Omental fat pad (tissue), 4 donors: Measurements from ENCODE around the gene GART. TPM values are rescaled to one million over a fixed set of nuclear protein-coding genes. Genes with fewer than 3 reads are reported as not detected.

ENCODE experiments used
- ATAC-seq: fragments of 150-250 bp; one replicate; pipeline ENCODE4 v1.9.1; 2016; ENCODE audit warnings: mild to moderate bottlenecking, moderate library complexity; ENCODE audit not compliant: low FRiP score
- DNase-seq: peaks from one replicate; pipeline ENCODE4 v3.0.0-alpha.2; 2019; ENCODE audit warnings: low spot score
- total RNA-seq, 4 donors: library from RNA; depleted of rRNA; stranded (reverse); fragments of >200 nt; gene quantifications; one replicate each; pipeline ENCODE4 v1.1.0, GENCODE V29; 2016
- TF ChIP-seq, protein P1 (sequence below), 3 donors: fragments of 450-650 bp; IDR thresholded peaks; one replicate each; pipeline ENCODE4 v1.5.1; 2016 to 2017; ENCODE audit warnings: antibody characterized with exemption in 3 of 3, mild to moderate bottlenecking in 3 of 3, moderate library complexity in 2 of 3

Gene GART
- total RNA-seq, 4 donors from 2014 or later, result 102 to 208 (median 127) TPM

DNA sequence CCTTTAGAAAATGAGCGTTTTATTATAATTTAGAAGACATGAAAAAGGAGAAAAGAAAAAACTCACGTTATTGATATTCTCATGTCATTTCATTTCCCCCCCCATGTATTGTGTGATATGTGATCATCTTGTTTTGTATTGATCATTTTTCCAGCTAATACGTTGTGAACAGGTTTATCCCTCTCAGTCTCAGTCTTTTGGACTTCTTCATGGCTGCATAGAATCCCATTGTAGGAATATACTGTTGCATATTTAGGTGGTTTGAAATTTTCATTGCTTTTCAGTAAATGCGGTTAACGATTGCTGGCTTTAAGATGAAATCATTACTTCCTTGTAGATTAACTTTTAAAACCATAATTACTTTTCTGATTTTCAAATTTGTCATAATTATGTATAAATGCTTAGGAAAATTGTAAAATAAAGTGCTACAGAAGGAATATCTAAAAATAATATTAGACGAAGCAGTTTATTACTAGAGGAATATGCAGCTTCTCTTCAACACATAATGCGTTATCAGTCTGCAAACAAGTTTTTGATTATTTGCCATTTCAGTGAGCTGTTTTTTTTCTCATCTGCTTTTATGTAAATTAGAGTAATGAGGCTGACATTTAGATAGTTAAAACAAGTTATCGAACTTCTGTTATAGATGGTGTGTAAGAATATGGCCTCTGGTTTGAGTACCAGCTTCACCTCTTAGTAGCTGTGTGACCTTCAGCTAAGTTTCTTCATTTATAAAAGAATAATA, 2.7 kb upstream of the GART start:
- TF ChIP-seq, protein P1, sequence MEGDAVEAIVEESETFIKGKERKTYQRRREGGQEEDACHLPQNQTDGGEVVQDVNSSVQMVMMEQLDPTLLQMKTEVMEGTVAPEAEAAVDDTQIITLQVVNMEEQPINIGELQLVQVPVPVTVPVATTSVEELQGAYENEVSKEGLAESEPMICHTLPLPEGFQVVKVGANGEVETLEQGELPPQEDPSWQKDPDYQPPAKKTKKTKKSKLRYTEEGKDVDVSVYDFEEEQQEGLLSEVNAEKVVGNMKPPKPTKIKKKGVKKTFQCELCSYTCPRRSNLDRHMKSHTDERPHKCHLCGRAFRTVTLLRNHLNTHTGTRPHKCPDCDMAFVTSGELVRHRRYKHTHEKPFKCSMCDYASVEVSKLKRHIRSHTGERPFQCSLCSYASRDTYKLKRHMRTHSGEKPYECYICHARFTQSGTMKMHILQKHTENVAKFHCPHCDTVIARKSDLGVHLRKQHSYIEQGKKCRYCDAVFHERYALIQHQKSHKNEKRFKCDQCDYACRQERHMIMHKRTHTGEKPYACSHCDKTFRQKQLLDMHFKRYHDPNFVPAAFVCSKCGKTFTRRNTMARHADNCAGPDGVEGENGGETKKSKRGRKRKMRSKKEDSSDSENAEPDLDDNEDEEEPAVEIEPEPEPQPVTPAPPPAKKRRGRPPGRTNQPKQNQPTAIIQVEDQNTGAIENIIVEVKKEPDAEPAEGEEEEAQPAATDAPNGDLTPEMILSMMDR (IDR thresholded peaks at IDR 0.05), result no peak
- no peak for ATAC-seq
- DNase-seq, result no peak

DNA sequence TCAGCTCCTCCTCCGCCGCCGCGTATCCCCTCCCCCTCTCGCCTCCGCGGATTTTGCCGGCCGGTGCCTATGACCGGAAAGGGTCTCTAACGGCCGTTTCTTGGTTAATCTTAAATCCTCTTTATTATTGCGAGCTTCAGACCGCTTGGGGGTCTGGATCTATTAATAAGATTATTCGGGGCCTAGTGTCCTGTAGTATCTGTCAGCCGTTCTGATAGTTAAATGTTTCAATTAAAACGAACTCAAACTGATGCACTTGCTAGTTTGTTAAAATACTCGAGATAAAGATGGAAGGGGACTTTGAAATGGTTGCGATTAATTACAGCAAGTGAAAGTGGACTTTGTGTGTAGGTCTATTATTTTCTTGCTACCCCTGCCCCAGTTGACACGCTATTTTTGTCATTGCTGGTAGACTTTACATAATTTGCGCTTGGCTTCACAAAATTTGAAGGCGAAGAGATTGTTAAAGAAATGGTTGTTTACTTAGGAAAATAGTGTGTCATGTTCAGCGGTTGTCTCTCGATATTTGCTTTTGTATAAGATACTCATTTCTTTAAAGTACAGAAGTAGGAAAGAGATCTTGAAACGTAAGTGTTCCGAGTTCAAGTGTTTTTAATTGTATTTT, 1.7 kb upstream of the GART start:
- ATAC-seq, result peak; percentile 30
- DNase-seq, result no peak
- TF ChIP-seq, protein P1 (IDR thresholded peaks at IDR 0.05), result no peak

DNA sequence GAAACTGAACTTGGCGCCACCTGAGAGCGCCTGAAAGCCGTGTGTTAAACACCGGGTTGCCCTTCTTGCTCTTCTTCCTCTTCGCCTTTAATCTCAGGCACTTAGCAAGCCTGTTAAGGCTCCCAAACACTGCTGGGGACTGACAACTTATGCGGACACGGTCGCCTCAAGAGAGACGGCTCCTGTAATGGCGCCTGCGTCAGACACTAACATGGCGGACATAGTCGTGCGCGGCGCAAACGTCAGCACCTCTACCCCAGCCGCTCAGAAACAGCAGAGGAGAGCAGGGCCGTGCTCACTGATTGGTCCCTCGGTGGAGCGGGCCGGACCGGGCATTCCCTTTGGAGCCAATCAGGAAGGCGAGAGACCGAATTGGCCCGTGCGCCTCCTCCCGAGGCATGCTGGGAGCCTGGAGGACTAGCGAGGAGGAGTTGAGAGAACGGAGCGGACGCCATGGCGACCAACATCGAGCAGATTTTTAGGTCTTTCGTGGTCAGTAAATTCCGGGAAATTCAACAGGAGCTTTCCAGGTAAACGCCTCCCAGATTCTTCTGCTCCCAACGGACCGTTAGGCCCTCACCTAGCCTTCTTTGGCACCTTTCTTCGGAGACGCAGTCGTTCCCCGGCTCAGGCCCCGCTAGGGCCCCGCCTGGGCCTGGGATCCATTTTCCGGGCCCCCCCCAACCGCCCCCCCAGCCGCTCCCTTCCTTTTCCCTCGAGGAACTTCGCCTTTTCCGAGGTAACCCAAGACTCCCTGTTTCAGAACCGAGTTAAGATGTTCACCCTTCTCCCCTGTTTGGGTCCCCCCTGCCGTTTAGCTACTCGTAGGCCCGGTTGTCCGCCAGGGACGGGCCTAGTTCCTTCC, 955 bp upstream of the GART start, which contains the start of gene SON:
SON (plus strand) TSS at position 399 of the 865 bp plus-strand sequence; CDS start at position 454, 55 bp downstream.
- DNase-seq, result peak; percentile 88
- TF ChIP-seq, protein P1 (IDR thresholded peaks at IDR 0.05), result no peak
- ATAC-seq, result peak; percentile 98

DNA sequence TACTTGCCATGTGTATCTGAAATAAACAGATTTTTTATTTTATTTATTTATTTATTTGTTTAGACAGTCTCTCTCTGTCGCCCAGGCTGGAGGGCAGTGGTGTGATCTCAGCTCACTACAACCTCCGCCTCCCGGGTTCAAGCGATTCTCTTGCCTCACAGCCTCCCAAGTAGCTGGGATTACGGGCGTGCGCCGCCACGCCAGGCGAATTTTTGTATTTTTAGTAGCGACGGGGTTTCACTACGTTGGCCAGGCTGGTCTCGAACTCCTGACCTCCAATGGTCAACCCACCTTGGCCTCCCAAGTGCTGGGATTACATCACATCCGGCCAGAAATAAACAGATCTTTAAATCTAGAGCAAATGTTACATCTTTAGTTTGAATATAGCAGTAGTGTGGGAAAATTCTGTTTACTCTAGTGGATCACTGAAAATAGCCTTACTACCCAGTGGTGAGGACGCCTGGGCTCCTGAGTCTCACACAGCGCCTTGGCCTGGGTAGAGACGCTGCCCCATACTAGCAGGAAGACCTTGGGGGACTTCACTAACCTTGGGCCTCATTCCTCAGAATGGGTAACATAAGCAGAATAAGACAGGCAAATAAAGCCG, 709 bp downstream of the GART start:
- DNase-seq (no peak), ATAC-seq (no peak)
- TF ChIP-seq, protein P1 (IDR thresholded peaks at IDR 0.05), result no peak

DNA sequence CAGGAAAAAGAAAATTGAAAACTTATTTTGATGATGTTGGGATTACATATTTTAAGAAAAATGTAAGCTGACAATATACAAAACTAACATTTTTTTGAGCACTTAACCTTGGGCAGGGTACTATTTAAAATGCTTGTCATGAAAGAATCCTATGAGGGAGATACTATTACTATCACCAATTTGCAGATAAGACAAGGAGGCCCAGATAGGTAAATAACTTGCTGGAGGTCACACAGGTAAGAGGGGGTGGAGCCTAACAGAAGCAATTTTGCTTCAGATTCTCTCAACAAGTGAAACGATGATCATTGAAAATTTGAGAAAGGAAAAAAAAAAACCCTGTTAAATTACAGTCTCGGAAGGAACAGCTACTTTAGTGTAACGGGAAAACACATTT, 1.2 kb downstream of the GART start:
- no peak for ATAC-seq
- no peak for DNase-seq
- TF ChIP-seq, protein P1 (IDR thresholded peaks at IDR 0.05), result no peak

DNA sequence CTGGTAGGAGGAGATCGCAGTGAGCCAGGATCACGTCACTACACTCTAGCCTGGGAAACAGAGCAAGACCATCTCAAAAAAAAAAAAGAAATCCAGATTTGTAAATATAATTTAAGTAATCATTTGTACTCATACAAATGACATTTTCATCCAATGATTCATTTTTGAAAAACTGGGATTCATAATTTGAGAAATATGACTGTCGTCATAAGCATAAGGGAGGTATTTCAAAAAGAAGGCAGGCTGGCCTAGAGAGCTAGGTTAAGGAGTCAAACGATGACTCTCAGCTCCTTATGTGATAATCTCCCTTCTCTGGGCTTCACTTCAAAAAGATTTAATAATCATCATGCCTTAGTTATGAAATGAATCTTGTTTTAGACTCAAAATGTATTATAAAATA, 2.3 kb downstream of the GART start:
- no peak for DNase-seq
- ATAC-seq, result peak; percentile 55
- TF ChIP-seq, protein P1 (IDR thresholded peaks at IDR 0.05), result no peak
